Chondrocyte (in vitro differentiated cells): ENCODE data around the gene FGFR3. TPM values are rescaled to one million over a fixed set of nuclear protein-coding genes. Genes with fewer than 3 reads are reported as not detected.

ENCODE experiments used
- DNase-seq: peaks from one replicate; pipeline ENCODE4 v3.0.0; 2021; ENCODE audit warnings: mixed read lengths, low spot score
- H3K27ac Mint-ChIP-seq: one replicate; pipeline ENCODE4 v1.8.0; 2021; ENCODE audit warnings: mild to moderate bottlenecking, moderate library complexity, mixed read lengths; ENCODE audit not compliant: unreplicated experiment
- H3K27me3 Mint-ChIP-seq: 2 replicates; pipeline ENCODE4 v1.8.0; 2021; ENCODE audit warnings: low read depth, mixed read lengths
- H3K36me3 Mint-ChIP-seq: 2 replicates; pipeline ENCODE4 v1.8.0; 2021; ENCODE audit warnings: low read depth, mixed read lengths
- H3K4me1 Mint-ChIP-seq: 2 replicates; pipeline ENCODE4 v1.8.0; 2021; ENCODE audit warnings: low read depth, mild to moderate bottlenecking, mixed read lengths
- H3K4me3 Mint-ChIP-seq: one replicate; pipeline ENCODE4 v1.8.0; 2021; ENCODE audit warnings: mild to moderate bottlenecking, moderate library complexity, mixed read lengths; ENCODE audit not compliant: unreplicated experiment
- H3K9me3 Mint-ChIP-seq: 2 replicates; pipeline ENCODE4 v1.8.0; 2021; ENCODE audit warnings: low read depth, mixed read lengths
- total RNA-seq: library from RNA; stranded (reverse); gene quantifications from 3 replicates; pipeline ENCODE4 v1.2.1, GENCODE V29; 2021
- TF ChIP-seq, protein P1 (sequence below): fragments of 200-600 bp; sonication (generic); IDR thresholded peaks from 2 replicates; pipeline ENCODE4 v1.5.0; 2021; ENCODE audit warnings: antibody characterized with exemption, mild to moderate bottlenecking, moderate library complexity

FGFR3 gene
- total RNA-seq, 1 donor from 2014 or later = 1.3 TPM

GRCh38 chr4:1783970-1784369, 9.1 kb upstream of the FGFR3 start:
- Mint-ChIP-seq H3K4me1 (peaks cover 1% of the 10 kb centered on the region), H3K36me3 (no peaks in the 10 kb centered on the region), H3K27ac (no peak overlapping the region), H3K4me3 (no peak overlapping the region), H3K9me3 (no peaks in the 10 kb centered on the region), H3K27me3 (no peaks in the 10 kb centered on the region)
- TF ChIP-seq, protein P1, sequence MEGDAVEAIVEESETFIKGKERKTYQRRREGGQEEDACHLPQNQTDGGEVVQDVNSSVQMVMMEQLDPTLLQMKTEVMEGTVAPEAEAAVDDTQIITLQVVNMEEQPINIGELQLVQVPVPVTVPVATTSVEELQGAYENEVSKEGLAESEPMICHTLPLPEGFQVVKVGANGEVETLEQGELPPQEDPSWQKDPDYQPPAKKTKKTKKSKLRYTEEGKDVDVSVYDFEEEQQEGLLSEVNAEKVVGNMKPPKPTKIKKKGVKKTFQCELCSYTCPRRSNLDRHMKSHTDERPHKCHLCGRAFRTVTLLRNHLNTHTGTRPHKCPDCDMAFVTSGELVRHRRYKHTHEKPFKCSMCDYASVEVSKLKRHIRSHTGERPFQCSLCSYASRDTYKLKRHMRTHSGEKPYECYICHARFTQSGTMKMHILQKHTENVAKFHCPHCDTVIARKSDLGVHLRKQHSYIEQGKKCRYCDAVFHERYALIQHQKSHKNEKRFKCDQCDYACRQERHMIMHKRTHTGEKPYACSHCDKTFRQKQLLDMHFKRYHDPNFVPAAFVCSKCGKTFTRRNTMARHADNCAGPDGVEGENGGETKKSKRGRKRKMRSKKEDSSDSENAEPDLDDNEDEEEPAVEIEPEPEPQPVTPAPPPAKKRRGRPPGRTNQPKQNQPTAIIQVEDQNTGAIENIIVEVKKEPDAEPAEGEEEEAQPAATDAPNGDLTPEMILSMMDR = no peak
- DNase-seq = no peak

GRCh38 chr4:1784395-1784788, 8.7 kb upstream of the FGFR3 start:
- Mint-ChIP-seq H3K36me3 (no peaks in the 10 kb centered on the region), H3K27me3 (no peaks in the 10 kb centered on the region), H3K4me1 (no peaks in the 10 kb centered on the region), H3K9me3 (no peaks in the 10 kb centered on the region), H3K4me3 (no peak overlapping the region), H3K27ac (no peak overlapping the region)
- no peak for DNase-seq
- TF ChIP-seq, protein P1 = no peak

GRCh38 chr4:1784789-1785591, 8.1 kb upstream of the FGFR3 start:
- Mint-ChIP-seq H3K27ac (no peak overlapping the region), H3K4me3 (no peak overlapping the region), H3K4me1 (no peaks in the 10 kb centered on the region), H3K27me3 (no peaks in the 10 kb centered on the region), H3K9me3 (no peaks in the 10 kb centered on the region), H3K36me3 (no peaks in the 10 kb centered on the region)
- no peak for DNase-seq
- TF ChIP-seq, protein P1 = no peak

GRCh38 chr4:1785592-1785991, 7.5 kb upstream of the FGFR3 start:
- Mint-ChIP-seq H3K4me1 (no peaks in the 10 kb centered on the region), H3K27ac (no peak overlapping the region), H3K4me3 (no peak overlapping the region), H3K27me3 (no peaks in the 10 kb centered on the region), H3K9me3 (no peaks in the 10 kb centered on the region), H3K36me3 (no peaks in the 10 kb centered on the region)
- DNase-seq = no peak
- TF ChIP-seq, protein P1 = no peak

DNA sequence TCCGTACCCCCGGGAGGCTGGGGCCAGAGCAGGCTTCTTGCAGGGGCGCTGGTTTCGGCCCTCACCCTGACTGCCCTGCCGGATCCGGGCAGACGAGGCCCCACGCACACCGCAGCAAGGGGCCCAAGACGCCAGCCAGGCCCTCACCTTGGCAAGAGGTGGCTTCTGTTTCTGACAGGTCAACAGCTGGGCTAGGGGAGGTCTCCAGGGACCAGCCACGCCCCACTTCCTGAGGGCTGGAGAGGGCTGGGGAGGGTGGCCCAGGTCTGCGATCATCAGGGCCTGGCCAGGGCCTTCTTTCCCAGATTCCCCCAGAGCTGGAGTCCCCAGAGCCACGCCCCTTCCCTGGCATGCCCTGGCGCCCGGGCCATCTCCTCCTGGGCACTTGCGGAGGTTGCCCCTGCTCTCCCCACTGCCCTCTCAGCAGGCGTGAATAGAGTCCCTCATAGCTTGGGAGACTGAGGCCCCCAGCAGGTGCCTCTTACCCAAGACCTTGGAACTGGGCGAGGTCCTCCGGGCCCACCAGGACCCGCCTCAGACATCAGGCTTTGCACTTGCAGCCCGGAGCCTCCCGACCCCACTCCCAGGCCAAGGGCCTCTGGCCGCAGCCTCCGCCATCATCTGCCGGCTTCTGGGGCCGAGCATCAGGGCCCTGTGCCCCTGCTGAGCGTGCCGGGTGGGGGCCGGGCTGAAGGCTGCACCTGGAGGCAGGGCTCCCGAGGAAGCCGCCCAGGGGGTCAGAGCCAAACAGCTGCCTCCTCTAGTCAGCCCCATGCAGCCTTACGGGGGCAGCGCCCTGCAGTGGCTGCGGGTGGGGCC, 6.3 kb upstream of the FGFR3 start:
- Mint-ChIP-seq H3K27me3 (no peaks in the 10 kb centered on the region), H3K36me3 (no peaks in the 10 kb centered on the region), H3K9me3 (no peaks in the 10 kb centered on the region), H3K4me1 (no peaks in the 10 kb centered on the region), H3K4me3 (no peak overlapping the region), H3K27ac (no peak overlapping the region)
- TF ChIP-seq, protein P1 = no peak
- DNase-seq = no peak
